ENCODE measurements around the gene POLR1B.
A peak's percentile ranks its signal among the peaks of the same experiment; 100 is the strongest.
"Not testable (repeated sequence)": the region's sequence is repeated elsewhere in the genome, so short reads cannot be mapped to it uniquely, and the experiment has no call there.

POLR1B gene

DNA sequence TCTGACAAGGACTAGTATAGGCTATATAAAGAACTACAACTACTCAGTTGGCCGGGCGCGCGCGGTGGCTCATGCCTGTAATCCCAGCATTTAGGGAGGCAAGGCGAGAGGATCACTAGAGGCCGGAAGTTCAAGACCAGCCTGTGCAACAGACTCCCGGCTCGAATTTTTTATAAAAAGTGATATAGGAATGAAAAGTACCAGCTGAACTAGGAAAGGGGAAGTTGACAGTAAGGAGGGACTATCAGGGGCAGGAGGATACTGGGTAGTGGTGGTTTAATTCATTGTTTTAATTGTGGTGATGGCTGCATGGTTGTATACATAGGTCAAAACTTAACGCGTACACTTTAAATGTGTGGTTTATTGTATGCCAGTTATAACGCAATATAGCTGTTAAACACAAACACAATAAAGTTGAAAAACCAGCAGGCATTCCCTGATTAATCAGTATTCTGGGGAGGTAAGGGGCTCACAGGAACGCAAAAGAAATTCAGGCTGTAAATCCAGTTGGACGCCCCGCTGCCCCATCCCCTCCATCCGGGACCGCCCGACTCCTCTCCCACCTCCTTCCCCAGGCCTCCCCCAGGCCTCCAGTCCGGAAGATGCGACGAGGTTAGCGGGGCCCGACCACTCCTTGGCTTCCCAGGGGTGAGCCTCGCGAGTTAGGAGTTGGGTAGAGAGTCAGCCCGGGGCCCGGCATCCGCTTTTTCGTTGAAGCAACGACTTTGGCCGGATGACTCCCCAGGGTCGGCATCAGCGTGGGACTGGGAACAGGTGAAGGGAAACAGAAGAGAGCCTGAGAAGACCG lies 746 bp upstream of the POLR1B start:
- DNase-seq, result peak; percentile 6

DNA sequence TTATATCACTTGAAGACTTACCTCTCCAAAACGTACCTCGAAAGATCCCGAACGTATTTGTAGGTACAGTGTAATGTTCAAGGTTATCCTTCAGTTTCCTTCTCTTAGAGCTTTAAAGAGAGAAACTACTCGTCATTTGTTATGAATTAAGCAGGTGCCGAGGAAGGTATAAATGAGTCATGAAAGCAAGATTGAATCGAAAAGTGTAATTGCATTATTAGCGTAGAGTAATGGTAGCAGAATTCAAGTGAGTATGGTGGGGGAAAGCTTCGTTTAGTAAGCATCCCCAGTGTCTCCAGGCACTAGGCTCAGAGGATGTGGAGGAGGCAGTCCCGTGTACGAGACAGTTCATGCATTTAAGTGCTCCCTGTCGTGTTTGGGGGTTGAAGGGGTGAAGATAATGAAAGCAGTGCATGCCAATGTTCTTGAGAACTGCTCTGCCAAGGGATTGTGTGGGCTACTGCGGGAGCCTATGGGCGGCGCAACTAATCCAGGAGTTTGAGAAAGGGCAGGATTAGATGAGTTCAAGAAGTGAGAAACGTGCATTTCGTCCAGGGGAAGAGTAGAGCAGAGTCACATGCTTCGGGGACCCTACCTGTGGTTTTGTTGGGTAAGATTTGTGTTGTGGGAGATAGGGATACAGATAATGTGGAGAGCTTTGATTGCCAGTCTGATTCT lies 858 bp downstream of the POLR1B start:
- DNase-seq, result no peak

DNA sequence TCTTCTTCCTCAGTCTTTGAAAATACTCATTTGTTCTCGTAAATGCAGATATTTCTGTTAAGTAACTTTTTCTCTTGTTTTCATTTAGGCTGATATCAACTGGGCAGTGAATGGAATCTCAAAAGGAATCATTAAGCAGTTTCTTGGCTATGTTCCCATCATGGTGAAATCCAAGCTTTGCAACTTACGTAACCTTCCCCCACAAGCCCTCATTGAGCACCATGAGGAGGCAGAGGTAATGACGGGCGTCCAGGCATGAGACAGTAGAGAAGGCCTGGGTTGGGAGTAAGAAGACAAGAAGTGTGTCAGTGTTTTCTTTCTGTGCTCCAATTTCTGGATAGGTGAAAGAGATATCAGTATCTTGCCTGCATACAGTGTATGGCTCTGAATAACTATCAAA lies 5.1 kb downstream of the POLR1B start:
- no peak for DNase-seq

DNA sequence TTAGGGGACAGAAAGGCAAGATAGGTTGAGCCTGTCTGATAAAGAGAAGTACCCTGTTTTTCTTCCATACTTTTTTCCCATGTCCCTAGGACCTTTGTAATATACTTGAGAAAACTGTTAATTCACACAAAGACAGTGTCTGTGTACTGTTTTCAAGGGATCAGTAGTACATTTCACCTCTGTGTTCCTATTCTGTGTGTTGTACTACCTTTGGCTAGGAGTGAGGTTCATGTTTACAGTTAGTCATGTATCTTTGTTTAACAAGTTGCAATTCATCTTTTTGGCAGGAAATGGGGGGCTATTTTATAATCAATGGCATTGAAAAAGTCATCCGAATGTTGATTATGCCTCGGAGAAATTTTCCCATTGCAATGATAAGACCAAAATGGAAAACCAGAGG lies 6.7 kb downstream of the POLR1B start:
- no peak for DNase-seq

- DNase-seq, result no peak
Observed at GRCh38 chr2:112566104-112566503, 23.8 kb downstream of the POLR1B start.

DNA sequence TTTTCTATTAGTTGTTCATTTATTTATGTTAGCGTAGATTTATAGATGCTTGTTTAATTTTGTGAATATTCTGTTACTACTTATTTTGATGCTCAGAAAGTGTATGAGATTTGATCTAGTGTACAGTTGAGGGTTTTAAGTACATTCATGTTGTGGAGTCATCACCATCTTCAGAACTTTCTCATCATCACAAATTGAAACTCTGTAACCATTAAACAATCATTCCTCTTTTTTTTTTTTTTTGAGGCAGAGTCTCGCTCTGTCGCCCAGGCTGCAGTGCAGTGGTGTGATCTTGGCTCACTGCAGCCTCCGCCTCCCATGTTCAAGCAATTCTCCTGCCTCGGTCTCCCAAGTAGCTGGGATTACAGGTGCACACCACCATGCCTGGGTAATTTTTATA lies 24.2 kb downstream of the POLR1B start:
- not testable (repeated sequence) for DNase-seq

GRCh38 chr2:112572005-112572404 lies 29.7 kb downstream of the POLR1B start:
- no peak for DNase-seq

DNA sequence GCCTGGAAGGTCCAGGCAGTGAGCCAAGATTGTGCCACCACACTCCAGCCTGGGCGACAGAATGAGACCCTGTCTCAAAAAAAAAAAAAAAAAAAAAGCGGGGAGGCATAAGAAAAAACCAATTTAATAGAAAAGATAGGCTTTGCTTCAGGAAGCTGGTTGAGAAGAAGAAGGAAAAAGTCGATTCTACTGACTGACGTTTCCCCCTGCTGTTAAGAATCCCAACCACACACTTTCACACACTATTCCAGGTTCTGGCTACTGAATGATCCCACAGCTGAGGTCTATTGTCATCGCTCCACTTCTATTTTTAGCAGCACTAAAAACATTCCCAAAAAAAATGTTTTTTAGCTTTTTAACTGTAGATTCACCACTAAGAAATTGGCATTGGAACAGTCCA lies 35.5 kb downstream of the POLR1B start:
- no peak for DNase-seq

- DNase-seq, result no peak
Observed at GRCh38 chr2:112579241-112579640, 37.0 kb downstream of the POLR1B start.

GRCh38 chr2:112580084-112580483 lies 37.8 kb downstream of the POLR1B start:
- DNase-seq, result no peak

DNA sequence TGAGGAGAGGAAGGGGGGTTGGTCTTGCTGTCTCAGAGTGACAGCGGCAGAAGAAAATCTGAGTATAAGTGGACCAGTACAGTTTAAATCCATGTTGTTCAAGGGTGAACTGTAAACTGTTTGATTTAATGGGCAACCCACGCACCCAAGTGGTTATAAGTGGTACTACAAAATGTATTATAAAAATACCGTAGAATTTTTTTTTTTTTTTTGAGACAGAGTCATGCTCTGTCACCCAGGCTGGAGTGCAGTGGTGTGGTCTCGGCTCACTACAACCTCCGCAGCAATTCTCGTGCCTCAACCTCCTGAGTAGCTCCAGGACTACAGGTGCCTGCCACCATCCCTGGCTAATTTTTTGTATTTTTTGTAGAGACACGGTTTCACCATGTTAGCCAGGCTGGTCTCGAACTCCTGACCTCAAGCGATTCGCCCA lies 40.1 kb downstream of the POLR1B start:
- DNase-seq, result no peak

DNA sequence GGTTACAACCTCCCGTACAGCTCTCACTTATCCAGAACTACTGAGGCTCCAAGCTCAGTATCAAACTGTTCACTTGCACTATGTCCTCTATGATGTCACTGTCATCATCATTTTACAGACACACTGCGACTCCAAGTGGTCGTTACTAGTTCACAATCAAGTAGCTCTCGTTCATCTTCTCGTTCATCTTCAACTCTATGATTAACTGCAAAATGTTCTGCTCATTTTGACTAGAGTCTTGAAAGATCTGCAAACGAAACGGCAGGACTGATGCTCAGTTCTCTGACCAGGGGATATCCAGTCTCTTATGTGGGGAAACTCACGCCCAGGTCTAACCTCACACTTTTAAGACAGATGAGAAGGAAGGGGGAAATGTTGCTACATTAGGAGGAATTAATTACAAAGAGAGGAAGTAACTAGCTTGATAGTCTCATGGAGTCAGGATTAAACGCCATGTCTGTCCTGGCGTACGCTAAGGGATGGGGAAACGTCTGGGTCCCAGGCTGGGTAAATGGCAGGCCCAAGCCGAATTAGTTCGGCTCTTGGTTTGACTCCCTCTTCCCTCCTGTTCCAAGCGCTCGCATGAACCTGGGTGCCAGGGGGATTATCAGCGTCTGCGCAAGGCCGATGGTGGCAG lies 41.4 kb downstream of the POLR1B start:
- no peak for DNase-seq

GRCh38 chr2:112584134-112584890 lies 42.0 kb downstream of the POLR1B start, which contains the start of gene CHCHD5:
Gene CHCHD5 (plus strand): TSS chr2:112584609. CDS start chr2:112584648, 39 bp downstream.
- peak; percentile 84 for DNase-seq

DNA sequence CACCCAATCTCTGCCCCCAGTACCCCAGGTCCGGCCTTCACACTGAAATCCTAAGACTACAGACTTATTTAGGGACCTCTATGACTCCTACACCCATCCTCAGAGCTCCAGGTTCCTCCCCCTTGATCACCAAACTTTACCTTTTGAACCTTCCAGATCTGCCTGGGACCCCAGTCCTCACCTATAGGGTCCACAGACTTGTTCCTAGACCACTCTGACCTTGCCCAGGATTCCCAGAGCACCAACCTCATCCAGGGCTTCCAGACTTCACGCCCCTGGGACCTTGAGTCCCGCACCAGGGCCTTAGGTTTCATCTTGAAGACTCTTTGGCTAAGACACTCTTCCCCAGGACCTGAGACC lies 42.6 kb downstream of the POLR1B start:
- no peak for DNase-seq

DNA sequence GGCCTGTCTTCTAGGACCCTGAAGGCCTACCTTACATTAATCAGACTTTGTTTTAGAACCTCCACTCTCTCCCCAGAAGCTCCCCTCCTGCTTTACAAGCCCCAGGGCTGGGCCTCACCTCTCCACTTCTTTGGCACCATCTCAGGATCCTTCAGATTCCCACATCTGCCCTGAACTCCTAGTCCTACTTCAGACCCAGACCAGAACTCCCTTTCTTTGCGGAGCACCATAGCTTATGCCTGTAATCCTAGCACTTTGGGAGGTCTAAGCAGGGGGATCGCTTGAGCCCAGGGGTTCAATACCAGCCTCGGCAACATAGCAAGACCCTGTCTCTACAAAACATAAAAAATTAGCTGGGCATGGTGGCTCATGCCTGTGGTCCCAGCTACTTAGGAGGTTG lies 43.1 kb downstream of the POLR1B start:
- DNase-seq, result no peak

GRCh38 chr2:112585873-112586464 lies 43.7 kb downstream of the POLR1B start:
- no peak for DNase-seq

- no peak for DNase-seq
Observed at GRCh38 chr2:112588611-112589045, 46.4 kb downstream of the POLR1B start.

GRCh38 chr2:112591413-112591812 lies 49.1 kb downstream of the POLR1B start:
- no peak for DNase-seq

DNA sequence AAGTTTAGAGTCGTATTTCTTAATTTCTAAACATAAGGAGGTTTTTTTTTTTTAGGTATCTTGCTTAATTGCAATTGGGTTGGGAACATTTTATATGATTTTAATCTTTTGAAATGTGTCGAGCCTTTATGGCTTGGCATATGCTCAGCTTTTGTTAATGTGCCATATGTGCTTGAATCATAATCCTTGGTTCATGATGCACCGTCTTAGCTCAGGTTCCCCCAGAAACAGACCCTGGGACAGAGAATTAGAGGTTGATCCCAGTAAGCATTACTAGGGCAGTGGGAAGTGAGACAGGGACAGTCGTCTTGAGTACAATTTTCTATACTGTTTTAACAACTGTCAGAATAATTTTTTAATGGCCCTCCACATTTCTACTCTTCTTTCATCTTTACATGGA lies 51.5 kb downstream of the POLR1B start:
- DNase-seq, result no peak

DNA sequence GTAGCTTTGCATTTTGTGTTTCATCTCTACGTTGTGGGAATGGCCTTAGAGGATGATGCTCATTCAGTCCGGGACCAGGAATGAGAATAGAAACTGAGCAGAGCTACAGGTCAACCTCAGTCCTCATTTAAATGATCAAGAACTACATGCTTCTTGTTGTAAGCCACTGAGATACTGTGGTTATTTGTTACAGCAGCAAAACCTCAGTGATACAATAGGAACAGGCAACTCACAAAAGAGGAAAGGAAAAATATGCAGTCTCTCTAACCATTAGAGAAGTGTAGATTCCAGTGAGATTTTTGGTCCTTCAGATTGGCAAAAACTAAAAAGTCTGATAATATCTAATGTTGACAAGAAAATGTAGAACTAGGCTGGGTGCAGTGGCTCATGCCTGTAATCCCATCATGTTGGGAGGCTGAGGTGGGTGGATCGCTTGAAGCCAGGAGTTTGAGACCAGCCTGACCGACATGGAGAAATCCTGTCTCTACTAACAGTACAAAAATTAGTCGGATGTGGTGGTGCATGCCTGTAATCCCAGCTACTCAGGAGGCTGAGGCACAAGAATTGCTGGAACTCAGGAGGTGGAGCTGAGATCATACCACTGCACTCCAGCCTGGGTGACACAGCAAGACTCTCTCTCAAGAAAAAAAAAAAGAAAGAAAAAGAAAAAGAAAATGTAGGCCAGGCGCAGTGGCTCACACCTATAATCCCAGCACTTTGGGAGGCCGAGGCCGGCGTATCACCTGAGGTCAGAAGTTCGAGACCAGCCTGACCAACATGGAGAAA lies 55.5 kb downstream of the POLR1B start:
- no peak for DNase-seq

DNA sequence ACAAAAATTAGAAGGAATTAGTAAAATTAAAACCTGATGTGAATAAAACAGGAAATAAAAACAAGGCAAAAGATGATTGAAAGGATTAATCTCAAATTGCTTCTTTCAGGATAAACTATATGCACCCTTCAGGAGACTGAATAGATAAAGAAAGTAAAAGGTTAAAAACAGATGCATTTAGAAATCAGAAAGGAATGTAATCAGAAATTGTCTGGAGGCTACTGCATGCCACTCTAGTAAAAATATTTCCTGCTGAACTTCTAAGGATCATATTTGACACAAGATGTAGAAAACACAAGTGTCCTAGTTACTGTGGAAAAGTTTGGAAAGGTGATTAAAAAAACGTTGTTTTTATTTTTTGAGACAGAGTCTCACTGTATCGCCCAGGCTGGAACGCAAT lies 58.4 kb downstream of the POLR1B start:
- no peak for DNase-seq

GRCh38 chr2:112601754-112602153 lies 59.5 kb downstream of the POLR1B start:
- DNase-seq, result no peak

All from effector CD8-positive, alpha-beta T cell (primary cell).